HepG2 (cell line): ENCODE data around the gene OTOP3. TPM values are rescaled to one million over a fixed set of nuclear protein-coding genes. Genes with fewer than 3 reads are reported as not detected.

ENCODE experiments used
- ATAC-seq: fragments of 200-7000 bp; cut with Tn5 transposase; 3 replicates; pipeline ENCODE4 v1.9.1; 2020; ENCODE audit warnings: mild to moderate bottlenecking, moderate library complexity
- BruUV-seq: library from RNA; stranded (reverse); fragments of 400-500 nt; replicated peaks from 2 replicates; lab custom pipeline; 2021; lab: Mats Ljungman, UMichigan
- CTCF ChIA-PET: fragments of 300-600 bp; formaldehyde crosslinking; extraction: SDS; loops from one replicate; lab custom pipeline; 2021; ENCODE audit warnings: low total read pairs, inconsistent platforms, low intra/inter-chr PET ratio; lab: Yijun Ruan, JAX
- POLR2A ChIA-PET: fragments of 350-600 bp; sonication (Branson Sonifier 250); formaldehyde crosslinking; loops from one replicate; lab custom pipeline; 2020; ENCODE audit warnings: antibody characterized with exemption, inconsistent platforms; lab: Yijun Ruan, JAX
- DNase-seq: peaks from one replicate; pipeline ENCODE4 v3.0.0-alpha.2; 2015; ENCODE audit warnings: low spot score
- FAIRE-seq: peaks from 3 replicates; lab custom pipeline; 2011; peaks lifted over from hg19 to GRCh38; lab: Jason Lieb, UNC
- H2AFZ ChIP-seq: one replicate; pipeline ENCODE4 v1.6.1; 2011; ENCODE audit warnings: low read length, inconsistent platforms
- H3K27ac ChIP-seq: fragments of 300-600 bp; 3 replicates; pipeline ENCODE4 v1.8.0; 2011; ENCODE audit warnings: mixed run types, mild to moderate bottlenecking, mixed read lengths, low read length, inconsistent platforms; ENCODE audit not compliant: insufficient read depth; ENCODE audit errors: extremely low read length
- H3K27me3 ChIP-seq, 2 experiments: fragments of 200-600 bp in 1 of 2; 2 replicates in 1 of 2; 3 replicates in 1 of 2; pipeline versions ENCODE4 v1.6.0 to v1.8.0; 2011; ENCODE audit warnings: low read length in 2 of 2, mild to moderate bottlenecking in 2 of 2, moderate library complexity in 2 of 2, inconsistent platforms in 1 of 2; ENCODE audit not compliant: insufficient read depth in 2 of 2, control insufficient read depth in 1 of 2
- H3K36me3 ChIP-seq, 2 experiments: fragments of 200-600 bp in 1 of 2; replicated peaks in 1 of 2; 2 replicates in 1 of 2; 3 replicates in 1 of 2; pipeline versions ENCODE4 v1.5.1 to v1.8.0; 2011; ENCODE audit warnings: low read length in 2 of 2, inconsistent platforms in 1 of 2; ENCODE audit not compliant: insufficient read depth in 2 of 2, control insufficient read depth in 1 of 2
- H3K4me1 ChIP-seq: 2 replicates; pipeline ENCODE4 v1.5.1; 2012; ENCODE audit warnings: low read length, inconsistent platforms; ENCODE audit not compliant: insufficient read depth
- H3K4me2 ChIP-seq: 2 replicates; pipeline ENCODE4 v1.6.0; 2011; ENCODE audit warnings: low read depth, low read length, inconsistent platforms
- H3K4me3 ChIP-seq, 3 experiments: fragments of 200-600 bp in 1 of 3; sonication (generic), shearing (Covaris generic) in 1 of 3; replicated peaks in 1 of 3; 2 replicates each; pipeline ENCODE4 v1.5.1; 2011 to 2016; ENCODE audit warnings: low read length in 3 of 3, inconsistent platforms in 2 of 3, low read depth in 2 of 3, mild to moderate bottlenecking in 2 of 3, control low read depth in 1 of 3, mixed read lengths in 1 of 3; ENCODE audit not compliant: insufficient read depth in 1 of 3
- H3K79me2 ChIP-seq: one replicate; pipeline ENCODE4 v1.6.1; 2011; ENCODE audit warnings: low read length, inconsistent platforms; ENCODE audit not compliant: insufficient read depth
- H3K9ac ChIP-seq: 2 replicates; pipeline ENCODE4 v1.6.0; 2011; ENCODE audit warnings: mild to moderate bottlenecking, low read depth, low read length, inconsistent platforms; ENCODE audit not compliant: insufficient read depth
- H3K9me3 ChIP-seq: 2 replicates; pipeline ENCODE4 v1.5.1; 2012; ENCODE audit warnings: mild to moderate bottlenecking, low read length
- H4K20me1 ChIP-seq: 2 replicates; pipeline ENCODE4 v1.6.0; 2011; ENCODE audit warnings: inconsistent platforms, mild to moderate bottlenecking, low read length, moderate library complexity; ENCODE audit not compliant: insufficient read depth
- CBFB ChIP-seq: sonication (generic); formaldehyde crosslinking; IDR thresholded peaks from 2 replicates; pipeline ENCODE4 v1.4.0; 2020; ENCODE audit warnings: missing genetic modification reagents
- FOSL1 ChIP-seq: sonication (generic); formaldehyde crosslinking; IDR thresholded peaks from 2 replicates; pipeline ENCODE4 v1.9.0; 2021; ENCODE audit warnings: missing genetic modification reagents, borderline replicate concordance
- HNRNPL ChIP-seq: fragments of 200-400 bp; formaldehyde crosslinking; IDR thresholded peaks from 2 replicates; pipeline ENCODE4 v1.6.1; 2017; ENCODE audit warnings: mild to moderate bottlenecking, low read depth, low read length
- KLF6 ChIP-seq: IDR thresholded peaks from 2 replicates; pipeline ENCODE4 v1.8.0; 2016; ENCODE audit warnings: missing biosample characterization, missing genetic modification reagents
- MEIS2 ChIP-seq: sonication (generic); formaldehyde crosslinking; IDR thresholded peaks from 2 replicates; pipeline ENCODE4 v1.9.0; 2021; ENCODE audit warnings: mild to moderate bottlenecking, missing genetic modification reagents
- PLRG1 ChIP-seq: fragments of 450-650 bp; conservative IDR thresholded peaks from 2 replicates; pipeline ENCODE4 v1.6.1; 2016
- POLR2AphosphoS5 ChIP-seq: IDR thresholded peaks from 2 replicates; pipeline ENCODE4 v1.6.1; 2012; ENCODE audit warnings: low read depth, low read length
- RARA ChIP-seq: IDR thresholded peaks from 2 replicates; pipeline ENCODE4 v1.6.1; 2016; ENCODE audit warnings: missing genetic modification reagents, missing compliant biosample characterization
- SAFB2 ChIP-seq: sonication (generic); formaldehyde crosslinking; IDR thresholded peaks from 2 replicates; pipeline ENCODE4 v1.5.1; 2020; ENCODE audit warnings: missing genetic modification reagents, low read depth, mild to moderate bottlenecking, borderline replicate concordance
- SETDB1 ChIP-seq: sonication (generic); formaldehyde crosslinking; IDR thresholded peaks from 2 replicates; pipeline ENCODE4 v1.5.1; 2020; ENCODE audit warnings: missing genetic modification reagents, mild to moderate bottlenecking, borderline replicate concordance
- TBP ChIP-seq: sonication (generic); formaldehyde crosslinking; IDR thresholded peaks from 2 replicates; pipeline ENCODE4 v1.5.0; 2020; ENCODE audit warnings: missing genetic modification reagents
- XRCC5 ChIP-seq: fragments of 200-400 bp; formaldehyde crosslinking; optimal IDR thresholded peaks from 2 replicates; pipeline ENCODE3; 2017; ENCODE audit warnings: mild to moderate bottlenecking, low read length
- ZBED4 ChIP-seq: sonication (generic); formaldehyde crosslinking; IDR thresholded peaks from 2 replicates; pipeline ENCODE4 v1.4.0; 2020; ENCODE audit warnings: missing genetic modification reagents, borderline replicate concordance
- ZBTB42 ChIP-seq: sonication (generic); formaldehyde crosslinking; IDR thresholded peaks from 2 replicates; pipeline ENCODE4 v1.5.0; 2020; ENCODE audit warnings: mild to moderate bottlenecking, missing genetic modification reagents
- ZNF160 ChIP-seq: sonication (generic); formaldehyde crosslinking; IDR thresholded peaks from 2 replicates; pipeline ENCODE4 v1.8.0; 2022; ENCODE audit warnings: mild to moderate bottlenecking, inconsistent platforms, missing genetic modification reagents
- ZNF564 ChIP-seq: sonication (generic); formaldehyde crosslinking; IDR thresholded peaks from 2 replicates; pipeline ENCODE4 v1.8.1; 2023; ENCODE audit warnings: mild to moderate bottlenecking, missing genetic modification reagents
- WGBS: methylation state at CpG from one replicate; pipeline ENCODE4 v1.1.6; 2017; ENCODE audit warnings: low lambda C conversion rate; 5-methylcytosine and 5-hydroxymethylcytosine counted together
- in situ Hi-C: cut with HindIII; loops from 2 replicates; pipeline ENCODE4 v1.10.0; 2017; ENCODE audit warnings: low pct_unique_long_range_greater_than_20kb; ENCODE audit not compliant: extremely low pct_ligation_motif_present
- intact Hi-C: fragments of 100-400 bp; cut with micrococcal nuclease; formaldehyde crosslinking; loops from one replicate; pipeline ENCODE4 v1.10.0; 2022; ENCODE audit not compliant: unreplicated experiment
- polyA plus RNA-seq, 8 experiments: library from polyadenylated mRNA; depleted of rRNA in 3 of 8; stranded (reverse) in 7 of 8; unstranded in 1 of 8; fragments of >200 nt; fragmentation: Illumina TruSeq in 4 of 8; extraction: Trizol in 4 of 8; gene quantifications; 2 replicates each; pipeline versions ENCODE4 v1.2.1 to v1.2.3, GENCODE V29; 2011 to 2016; ENCODE audit warnings: low read depth in 4 of 8, missing spikeins in 1 of 8, mixed read lengths in 1 of 8; ENCODE audit not compliant: insufficient read depth in 1 of 8
- total RNA-seq, 5 experiments: library from RNA; depleted of rRNA; stranded (reverse); fragments of >200 nt; fragmentation: Illumina TruSeq; extraction: Trizol; gene quantifications; 2 replicates each; pipeline ENCODE4 v1.2.3, GENCODE V29; 2016; ENCODE audit warnings: low read depth in 1 of 5
- TF ChIP-seq, protein P1 (sequence below): IDR thresholded peaks from 2 replicates; pipeline ENCODE4 v1.6.1; 2016; ENCODE audit warnings: mild to moderate bottlenecking

OTOP3 gene
- total and polyA plus RNA-seq, 2 of the 13 experiments (the other 11 are each of a cell fraction or from before 2014, with no cell fraction given): not detected

GRCh38 chr17:74961657-74962350 is 26.1 kb downstream of the OTOP3 start (continued):
- TF ChIP-seq SETDB1 (no peak), ZBED4 (CRISPR knock-in tag) (0 out of 2 replicates have a peak, but pooled peaks have one; percentile 31)
- TF ChIP-seq, protein P1, sequence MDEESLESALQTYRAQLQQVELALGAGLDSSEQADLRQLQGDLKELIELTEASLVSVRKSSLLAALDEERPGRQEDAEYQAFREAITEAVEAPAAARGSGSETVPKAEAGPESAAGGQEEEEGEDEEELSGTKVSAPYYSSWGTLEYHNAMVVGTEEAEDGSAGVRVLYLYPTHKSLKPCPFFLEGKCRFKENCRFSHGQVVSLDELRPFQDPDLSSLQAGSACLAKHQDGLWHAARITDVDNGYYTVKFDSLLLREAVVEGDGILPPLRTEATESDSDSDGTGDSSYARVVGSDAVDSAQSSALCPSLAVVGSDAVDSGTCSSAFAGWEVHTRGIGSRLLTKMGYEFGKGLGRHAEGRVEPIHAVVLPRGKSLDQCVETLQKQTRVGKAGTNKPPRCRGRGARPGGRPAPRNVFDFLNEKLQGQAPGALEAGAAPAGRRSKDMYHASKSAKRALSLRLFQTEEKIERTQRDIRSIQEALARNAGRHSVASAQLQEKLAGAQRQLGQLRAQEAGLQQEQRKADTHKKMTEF (CRISPR knock-in tag): peak; percentile 31; the same call in 1 of the 2 replicates

GRCh38 chr17:74962622-74963394 is 27.1 kb downstream of the OTOP3 start:
- no peak for DNase-seq
- Histone ChIP-seq H3K9me3 (no peaks in the 10 kb centered on the region), H3K79me2 (no peaks in the 10 kb centered on the region), H3K4me3 (no peak overlapping the region), H3K9ac (no peak overlapping the region), H3K4me2 (no peak overlapping the region), H2AFZ (no peak overlapping the region), H4K20me1 (no peaks in the 10 kb centered on the region), H3K27ac (no peak overlapping the region), H3K27me3 (no peaks in the 10 kb centered on the region; a peak in 2 of 5 replicates), H3K36me3 (no peaks in the 10 kb centered on the region), H3K4me1 (peaks cover 6% of the 10 kb centered on the region; the same call in 1 of the 2 replicates)
- CTCF ChIA-PET: interaction anchor here (2.6 kb wide), 1 partner anchor 44 kb away, joined by 44 read pairs; no protein-coding TSS in a partner anchor
- ATAC-seq: no peak
- BruUV-seq: no TSS peak
- FAIRE-seq: no peak
- WGBS: 67% methylated on average over 11 of the region's 18 CpGs
- in situ Hi-C loops: loop anchor here (5.0 to 10.0 kb wide), 2 partner anchors 44 to 452 kb away; no protein-coding TSS in a partner anchor
- intact Hi-C loops: loop anchor here (5.0 kb wide), 1 partner anchor 171 kb away; no protein-coding TSS in a partner anchor
- POLR2A ChIA-PET: interaction anchor here (1.1 to 5.2 kb wide), 6 partner anchors 8 to 218 kb away, joined by 3 to 94 read pairs (median 12); partner anchors contain the start of genes FDXR, HID1, MRPL58 and SLC16A5
- no peak for TF ChIP-seq SETDB1
- no peak for TF ChIP-seq ZNF160
- TF ChIP-seq SAFB2 (CRISPR knock-in tag): no peak
- TF ChIP-seq ZNF564 (CRISPR knock-in tag): no peak
- no peak for TF ChIP-seq POLR2AphosphoS5
- no peak for TF ChIP-seq PLRG1
- TF ChIP-seq KLF6: no peak
- TF ChIP-seq FOSL1 (CRISPR knock-in tag): no peak
- TF ChIP-seq HNRNPL: no peak
- no peak for TF ChIP-seq CBFB (CRISPR knock-in tag)
- no peak for TF ChIP-seq XRCC5
- no peak for TF ChIP-seq RARA (CRISPR knock-in tag)
- TF ChIP-seq MEIS2: no peak
- TF ChIP-seq ZBTB42: no peak
- TF ChIP-seq TBP (CRISPR knock-in tag): no peak
